Renal pelvis (tissue), 4 donors: ENCODE measurements around the gene DDX25. TPM values are rescaled to one million over a fixed set of nuclear protein-coding genes. Genes with fewer than 3 reads are reported as not detected.
A peak's percentile ranks its signal among the peaks of the same experiment; 100 is the strongest.

Experiments used
- DNase-seq: peaks from one replicate; pipeline ENCODE4 v3.0.0-alpha.2; 2013
- polyA plus RNA-seq, 3 donors: library from polyadenylated mRNA; unstranded; fragments of 120-200 nt; gene quantifications; one replicate each; pipeline ENCODE4 v1.2.1, GENCODE V29; 2013; ENCODE audit not compliant: insufficient read length in 3 of 3

Gene DDX25
- polyA plus RNA-seq, 3 donors: 4.7 to 5.5 (median 4.8) TPM

DNA sequence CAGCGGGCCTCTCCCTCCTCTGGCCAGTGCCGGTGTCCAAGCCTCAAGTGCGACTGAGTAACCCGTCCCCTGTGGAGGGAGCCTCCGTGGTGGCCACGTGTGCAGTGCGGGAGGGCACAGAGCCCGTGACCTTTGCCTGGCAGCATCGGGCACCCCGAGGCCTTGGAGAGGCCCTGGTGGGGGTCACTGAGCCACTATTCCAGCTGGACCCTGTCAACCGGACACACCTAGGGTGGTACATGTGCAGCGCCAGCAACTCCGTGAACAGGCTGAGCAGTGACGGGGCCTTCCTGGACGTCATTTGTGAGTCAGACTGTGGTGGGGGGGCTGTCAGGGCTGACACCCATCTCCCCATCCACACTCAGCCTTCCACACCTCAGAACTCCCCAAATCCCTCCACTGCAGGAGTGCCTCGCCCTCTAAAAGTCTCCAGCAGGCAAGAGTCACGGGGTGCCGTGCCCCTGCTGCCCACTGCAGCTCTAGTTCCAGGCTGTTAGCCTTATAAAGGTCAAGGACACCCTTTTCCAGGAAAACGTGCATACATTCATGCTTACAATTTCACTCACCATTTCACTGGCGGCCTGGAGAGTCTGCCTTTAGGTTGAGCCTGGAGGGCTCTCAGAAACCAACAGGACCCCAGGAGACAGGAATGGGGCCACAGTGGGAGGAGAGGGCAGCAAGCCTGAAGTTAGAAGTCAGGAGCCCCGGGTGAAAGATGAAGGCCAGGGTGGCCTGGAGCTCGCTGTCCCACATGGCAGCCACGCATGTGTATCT lies 44.2 kb downstream of the DDX25 start:
- DNase-seq: no peak

DNA sequence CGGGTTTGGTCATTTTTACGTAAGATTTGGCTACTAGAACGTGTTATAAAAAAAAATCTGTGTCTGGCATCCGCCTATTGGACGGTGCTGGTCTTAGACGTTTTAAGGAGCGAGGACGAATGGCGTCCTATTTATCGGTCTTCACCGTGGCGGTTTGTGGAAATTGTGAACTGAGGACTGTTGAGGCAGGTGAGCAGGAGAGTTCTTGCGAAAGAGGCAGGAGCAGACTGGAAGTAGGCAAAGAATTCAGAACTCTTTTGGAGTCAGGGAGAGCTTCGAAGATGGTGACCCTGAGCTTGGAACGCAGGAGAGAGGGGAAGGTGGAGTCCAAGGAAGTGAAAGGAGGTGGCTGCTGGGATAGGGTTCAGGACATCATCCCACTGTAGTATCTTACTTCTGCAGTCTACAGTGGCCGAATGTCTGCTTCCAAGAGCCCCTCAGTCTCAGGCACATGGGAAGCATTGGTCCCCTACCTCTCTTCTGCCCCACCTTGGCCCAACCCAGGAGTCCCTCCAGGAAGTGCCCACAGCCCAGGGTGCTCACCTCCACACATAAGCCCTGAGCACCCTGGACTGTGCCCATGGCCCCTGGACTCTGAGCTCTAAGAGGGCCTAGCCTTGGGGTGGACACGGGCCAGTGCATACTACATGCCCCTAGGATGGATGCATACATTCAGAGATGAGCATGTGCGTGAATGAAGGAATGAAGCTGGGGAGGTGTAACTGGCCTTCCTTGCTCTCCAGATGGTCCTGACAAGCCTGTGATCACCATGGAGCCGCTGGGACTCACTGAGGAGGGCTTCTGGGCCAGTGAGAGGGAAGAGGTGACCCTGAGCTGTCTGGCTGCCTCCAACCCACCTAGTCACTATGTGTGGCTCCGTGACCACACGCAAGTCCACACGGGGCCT lies 45.2 kb downstream of the DDX25 start:
- no peak for DNase-seq

DNA sequence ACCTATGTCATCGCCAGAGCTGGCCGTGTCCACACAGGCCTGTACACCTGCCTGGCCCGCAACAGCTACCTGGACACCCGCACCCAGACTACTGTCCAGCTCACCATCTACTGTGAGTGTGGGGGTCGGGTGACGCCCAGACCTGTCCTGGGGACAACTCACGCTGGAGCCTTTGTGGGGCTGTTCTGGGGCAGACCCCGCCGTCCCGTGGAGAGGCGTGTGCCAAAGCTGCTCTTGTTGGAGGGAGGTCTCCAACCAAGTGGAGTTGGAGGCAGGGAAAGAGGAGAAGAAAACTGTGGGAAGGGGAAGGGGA lies 45.8 kb downstream of the DDX25 start:
- DNase-seq: no peak

DNA sequence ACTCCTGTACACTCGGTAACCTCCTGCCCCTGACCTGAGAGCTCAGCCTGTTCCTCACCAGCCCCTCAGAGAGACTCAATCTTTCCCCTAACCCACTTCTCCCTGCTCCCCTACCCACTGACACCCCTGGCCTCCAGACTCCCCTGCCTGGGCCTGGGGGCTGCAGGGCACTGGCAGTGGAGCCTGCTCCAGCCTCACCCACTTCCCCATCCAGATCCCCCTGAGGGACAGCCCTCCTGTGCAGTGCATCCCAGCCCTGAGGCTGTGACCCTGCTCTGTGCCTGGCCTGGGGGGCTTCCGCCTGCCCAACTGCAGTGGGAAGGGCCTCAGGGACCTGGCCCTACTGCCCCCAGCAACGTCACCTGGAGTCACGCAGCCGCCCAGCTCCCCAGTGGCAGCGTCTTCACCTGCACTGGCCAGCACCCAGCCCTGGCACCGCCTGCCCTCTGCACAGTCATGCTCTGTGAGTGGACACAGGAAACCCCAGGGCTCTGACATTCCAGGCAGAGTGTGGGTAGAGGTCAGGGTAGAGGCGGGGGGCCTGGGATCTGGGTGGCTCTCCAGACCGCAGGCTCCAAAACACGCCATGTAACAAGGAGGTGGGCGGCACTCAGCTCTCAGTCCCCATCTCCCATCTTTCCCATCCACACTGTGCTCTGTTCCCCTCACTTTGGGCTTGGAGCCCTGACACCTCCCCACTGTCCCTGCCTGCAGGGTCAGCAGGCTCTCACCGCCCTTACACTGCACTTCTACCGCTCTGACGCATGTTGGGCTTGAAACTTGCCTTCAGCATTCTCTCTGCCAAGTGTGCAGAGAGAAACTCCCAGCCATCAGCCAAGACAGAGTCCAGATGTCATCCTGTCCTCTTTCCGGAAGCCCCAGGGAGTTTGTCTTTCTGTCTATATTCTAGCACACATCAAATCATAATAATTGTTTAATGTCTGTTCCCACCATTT lies 46.7 kb downstream of the DDX25 start:
- DNase-seq: peak; percentile 41

DNA sequence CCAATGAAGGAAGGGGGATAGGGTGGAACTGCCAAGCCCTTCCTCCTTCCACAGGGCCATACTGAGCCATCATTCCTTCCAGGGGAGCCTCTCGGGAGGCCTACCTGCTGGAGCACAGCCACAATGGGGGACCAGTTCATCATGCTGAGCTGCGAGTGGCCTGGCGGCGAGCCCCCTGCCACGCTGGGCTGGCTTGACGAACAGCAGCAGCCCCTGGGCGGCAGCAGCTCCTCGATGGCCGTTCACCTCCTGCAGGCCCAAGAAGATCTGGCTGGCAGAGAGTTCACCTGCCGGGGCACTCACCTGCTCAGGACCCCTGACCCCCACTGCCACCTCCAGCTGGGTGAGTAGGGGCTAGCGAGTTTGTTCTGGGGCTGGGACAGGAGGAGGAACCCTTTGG lies 47.4 kb downstream of the DDX25 start:
- no peak for DNase-seq

DNA sequence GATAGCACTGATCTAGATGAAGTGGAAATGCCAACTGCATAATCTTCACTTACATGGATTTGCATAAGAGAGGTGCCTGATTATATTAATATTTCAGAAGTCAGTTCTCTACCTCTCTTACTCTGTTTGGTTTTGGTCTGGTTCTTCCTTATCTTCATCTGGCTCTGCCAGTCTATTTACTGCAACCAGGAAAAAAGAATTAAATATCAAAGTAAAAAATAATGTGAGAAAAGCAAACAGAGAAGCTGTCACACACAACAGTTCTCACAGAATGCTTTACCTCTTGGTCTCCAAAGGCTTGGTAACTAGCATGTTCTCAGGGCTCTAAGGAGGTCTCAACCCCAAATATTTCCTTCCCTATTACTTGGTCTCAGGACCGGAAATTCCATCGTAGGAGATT lies 48.3 kb downstream of the DDX25 start:
- DNase-seq: no peak

DNA sequence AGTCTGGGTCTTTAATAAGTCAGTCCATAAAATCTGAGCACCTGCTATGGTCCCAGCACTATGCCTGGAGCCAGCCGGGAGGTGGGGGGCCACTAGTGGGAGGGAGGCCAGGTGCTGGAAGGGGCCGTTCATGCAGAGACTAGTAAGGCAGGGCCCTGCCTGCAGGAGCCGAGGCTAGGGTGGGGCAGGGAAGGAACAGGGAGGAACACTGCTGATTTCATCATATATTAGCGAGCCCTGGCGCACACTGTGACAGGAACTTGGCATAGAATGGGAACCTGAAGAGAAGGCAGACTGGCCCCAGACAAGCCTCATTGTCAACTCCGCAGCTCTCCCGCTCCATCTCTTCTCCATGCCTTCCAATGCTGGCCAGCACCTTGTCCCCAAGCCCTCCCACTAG lies 48.7 kb downstream of the DDX25 start:
- DNase-seq: no peak

DNA sequence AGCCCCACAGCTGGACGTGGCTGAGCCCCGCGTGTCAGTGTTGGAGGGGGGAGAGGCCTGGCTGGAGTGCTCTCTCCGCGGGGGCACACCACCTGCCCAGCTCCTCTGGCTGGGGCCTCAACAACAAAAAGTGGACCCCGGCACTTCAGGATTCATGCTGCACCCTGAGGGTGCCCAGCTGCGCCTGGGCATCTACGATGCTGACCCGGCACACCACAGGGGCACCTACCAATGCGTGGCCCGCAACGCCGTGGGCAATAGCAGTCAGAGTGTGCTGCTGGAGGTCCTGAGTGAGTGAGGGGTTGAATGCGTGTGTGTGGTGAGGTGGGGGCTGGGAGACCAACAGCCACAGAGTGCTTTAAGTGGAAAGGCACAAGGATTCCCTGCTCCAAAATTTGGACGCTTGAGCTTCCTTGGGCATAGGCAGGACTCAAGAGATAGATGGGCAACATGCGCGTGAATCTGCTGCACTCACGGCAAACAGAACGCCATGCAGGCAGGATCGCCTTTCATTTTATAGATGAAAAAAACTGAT lies 49.2 kb downstream of the DDX25 start:
- no peak for DNase-seq

DNA sequence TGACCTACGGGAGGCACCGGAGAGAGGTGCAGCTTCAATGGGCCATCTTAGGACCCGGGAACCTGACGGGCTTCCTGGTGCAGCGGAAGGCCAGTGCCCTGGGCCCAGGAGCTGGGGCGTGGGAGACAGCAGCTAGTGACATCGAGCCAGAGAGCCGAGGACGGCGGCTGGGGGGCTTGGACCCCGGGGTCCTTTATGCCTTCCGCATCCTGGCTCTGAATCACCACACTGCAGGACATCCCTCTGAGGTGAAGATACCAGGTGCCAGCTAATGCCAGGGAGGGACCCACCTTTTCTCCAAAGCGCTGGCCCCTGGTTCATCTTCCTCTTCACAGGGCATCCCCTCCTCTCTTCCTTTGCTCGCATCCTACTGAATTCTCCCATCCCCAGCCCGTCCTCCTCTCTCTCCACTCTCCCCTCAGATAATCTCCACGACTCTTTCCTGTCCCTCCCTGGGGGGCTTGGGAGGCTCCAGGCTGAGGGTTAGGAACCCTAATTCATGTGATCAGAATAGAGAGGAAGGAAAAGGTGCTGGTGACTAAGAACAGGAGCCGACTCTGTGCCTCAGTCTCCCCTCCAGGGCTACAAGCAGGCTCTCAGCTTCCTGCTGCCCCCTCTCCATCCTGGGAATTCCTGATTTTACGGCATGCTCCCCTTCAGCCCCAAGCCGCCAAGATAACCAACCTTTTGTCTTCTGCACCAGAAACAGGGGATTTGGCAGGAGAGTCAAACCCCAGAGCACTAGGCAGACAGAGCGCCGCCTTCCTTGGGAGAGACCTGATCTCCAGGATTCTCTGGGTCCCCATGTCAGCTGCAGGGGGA lies 50.0 kb downstream of the DDX25 start:
- no peak for DNase-seq

DNA sequence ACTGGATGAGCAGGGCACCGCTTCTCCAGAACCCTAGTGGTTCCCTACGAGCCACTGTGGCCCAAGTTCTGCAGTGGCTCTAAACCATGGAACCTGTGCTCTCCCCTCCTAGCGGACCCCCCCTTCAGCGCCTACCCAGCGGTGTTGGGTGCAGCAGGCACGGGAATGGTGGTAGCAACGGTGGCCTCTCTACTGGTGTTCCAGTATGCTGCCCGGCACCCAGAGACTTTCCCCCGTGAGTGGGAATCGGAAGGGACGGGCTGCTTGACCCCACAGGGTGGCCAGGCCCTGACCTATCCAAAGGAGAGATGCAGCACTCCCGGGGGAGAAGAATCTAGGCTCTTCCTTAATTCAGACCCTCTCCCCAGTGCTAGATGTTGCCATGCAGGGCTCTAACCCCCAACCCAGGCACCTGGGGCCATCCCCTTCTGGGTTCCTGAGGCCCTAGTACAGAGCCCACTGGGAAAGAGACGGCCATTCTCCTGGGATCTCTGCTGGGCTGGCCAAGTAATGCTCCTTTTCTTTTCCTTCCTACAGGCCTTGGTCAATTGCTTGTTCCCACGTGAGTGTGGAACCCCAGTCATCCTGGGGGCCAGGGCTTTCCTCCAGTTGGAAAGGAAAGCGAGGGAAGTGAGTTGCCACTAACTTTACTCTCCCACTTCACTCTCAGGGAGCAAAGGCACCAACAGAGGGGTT lies 50.8 kb downstream of the DDX25 start:
- DNase-seq: no peak

DNA sequence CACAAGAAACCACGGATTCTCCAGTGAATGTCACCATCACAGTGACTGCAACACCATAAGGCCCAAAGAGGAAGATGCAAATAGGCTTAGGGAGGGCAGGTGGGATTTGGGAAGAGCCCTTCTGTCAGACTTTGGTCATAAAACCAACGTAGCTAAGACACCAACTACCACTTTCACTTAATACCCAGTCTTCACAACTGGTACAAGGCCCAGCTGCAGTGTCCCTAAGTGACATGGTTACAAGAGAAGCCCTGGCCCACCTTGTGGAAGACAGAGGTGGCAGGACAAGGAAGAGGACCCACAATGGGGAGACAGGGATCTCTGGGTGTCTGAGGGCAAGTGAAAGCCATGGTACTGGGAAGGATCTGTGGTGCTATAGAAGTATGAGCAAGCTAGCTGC lies 51.5 kb downstream of the DDX25 start:
- no peak for DNase-seq

DNA sequence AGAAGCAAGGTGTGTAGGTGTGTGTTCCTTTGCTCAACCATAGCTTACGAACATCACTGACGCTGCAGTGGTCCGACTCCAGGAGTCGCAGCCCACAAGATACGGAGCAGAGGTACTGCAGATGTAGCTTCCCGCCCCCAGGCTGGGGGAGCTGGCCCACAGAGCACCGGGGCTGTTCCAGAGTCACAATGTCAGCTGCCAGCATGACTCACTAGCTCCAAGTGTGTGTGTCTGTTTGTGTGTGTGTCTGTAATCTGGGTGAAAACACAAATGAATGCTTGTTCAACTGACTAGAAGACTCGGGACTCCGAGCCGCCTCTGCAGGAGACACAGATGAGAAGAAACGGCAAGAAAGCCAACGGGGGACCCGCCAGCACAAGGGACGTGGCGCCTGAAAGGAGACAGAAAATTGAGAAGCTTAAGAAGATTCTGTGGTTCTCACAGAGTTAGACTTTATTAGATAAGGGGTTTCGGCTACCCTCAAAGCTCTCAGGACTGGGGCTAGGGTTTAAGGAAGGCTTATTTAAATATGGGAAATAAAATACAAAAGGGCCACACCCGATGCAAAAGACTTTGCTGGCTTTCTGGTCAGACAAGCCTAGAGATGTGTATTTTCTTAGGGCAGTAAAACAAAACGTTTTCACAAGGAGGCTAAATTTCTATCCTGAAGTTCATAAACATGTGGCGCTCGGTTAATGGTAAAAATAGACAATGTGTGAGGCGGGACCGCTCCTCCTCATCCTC lies 52.3 kb downstream of the DDX25 start:
- DNase-seq: no peak

DNA sequence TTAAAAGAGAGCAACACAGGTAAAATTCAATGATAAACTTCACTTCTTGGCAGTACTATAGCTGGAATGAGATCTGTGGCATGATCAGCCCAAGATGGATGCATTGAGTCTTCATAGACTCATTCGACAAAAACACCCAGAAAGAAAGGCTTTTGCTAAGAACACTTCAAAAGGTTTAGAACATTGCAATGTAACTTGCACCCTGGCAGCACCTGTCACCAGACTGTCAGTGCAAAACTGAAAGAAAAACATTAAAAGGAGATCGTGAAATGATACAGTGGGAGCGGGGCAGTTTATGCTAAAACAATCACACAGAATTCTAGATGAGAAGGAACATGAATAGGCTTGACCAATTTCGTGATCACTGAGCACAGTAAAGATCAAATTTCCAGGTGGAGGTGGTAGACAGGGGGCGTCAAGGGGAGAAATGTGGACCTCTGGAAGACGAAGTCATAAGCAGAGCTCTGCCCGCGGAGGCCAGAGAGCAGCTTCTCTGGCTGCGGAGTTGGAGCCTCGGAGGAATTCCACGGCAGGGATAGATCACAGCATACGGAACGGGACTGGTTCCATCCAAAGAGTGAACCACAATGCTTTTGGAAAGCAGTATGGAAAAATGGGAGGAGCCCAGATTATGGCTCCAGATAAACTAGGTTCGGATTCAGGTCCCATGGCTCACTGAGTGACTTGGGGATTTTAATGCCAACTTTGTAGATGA lies 53.5 kb downstream of the DDX25 start:
- DNase-seq: no peak

DNA sequence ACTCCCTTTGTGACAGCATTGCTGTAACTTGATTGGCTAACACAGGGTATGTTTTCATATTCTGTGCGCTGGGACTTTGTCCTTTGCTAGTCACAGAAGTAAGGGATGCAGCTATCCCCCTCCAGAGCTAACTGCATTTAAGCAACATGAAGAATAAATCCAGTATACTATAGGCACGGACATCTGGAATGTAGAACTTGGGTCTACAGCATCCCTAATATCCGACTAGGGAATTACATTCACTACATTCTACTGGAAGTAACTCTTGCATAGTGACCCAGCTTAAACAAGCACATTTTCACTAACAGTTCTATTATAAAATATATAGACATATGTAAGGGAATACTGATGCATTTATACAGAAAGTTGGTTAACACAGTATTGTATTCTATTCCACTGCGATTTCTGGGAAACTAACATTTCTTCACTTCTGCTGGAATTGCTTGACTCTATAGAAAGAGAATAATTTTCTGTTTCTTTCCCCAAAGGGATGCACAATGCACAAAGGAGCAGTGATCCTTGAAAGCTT lies 54.6 kb downstream of the DDX25 start:
- no peak for DNase-seq

DNA sequence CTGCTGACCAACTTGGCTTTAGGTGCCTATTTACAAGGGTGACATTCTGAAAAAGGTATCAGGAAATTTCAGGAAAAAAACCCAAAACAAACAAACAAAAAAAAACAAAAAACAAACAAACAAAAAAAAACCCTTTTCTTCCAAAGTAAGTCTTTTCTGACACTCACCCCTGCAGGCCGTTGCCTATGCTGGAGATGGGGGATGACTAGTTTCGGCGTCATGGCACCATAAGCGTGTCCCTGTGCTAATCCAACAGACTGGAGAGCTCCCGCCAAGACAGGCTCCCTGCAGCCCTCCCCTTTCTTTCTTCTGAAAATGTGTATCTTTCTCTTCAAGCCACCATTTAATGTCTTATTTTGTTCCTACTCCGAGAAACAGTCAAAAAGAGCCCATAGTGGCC lies 55.2 kb downstream of the DDX25 start:
- no peak for DNase-seq

DNA sequence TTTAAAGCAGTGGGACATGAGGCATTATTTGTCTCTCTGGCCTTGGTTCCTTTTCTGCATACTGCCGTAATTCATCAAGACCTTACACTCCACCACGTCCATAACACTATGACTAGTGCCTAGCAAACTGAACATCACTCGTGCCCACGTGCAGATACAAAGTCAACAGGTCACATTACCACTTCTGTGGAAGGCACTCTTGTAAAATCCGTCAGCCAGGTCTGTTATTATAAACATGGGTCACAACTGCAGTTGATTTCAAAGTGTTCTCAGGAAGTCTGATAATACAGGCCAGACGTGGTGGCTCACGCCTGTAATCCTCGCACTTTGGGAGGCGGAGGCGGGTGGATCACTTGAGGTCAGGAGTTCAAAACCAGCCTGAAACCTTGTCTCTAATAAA lies 55.6 kb downstream of the DDX25 start:
- DNase-seq: no peak

DNA sequence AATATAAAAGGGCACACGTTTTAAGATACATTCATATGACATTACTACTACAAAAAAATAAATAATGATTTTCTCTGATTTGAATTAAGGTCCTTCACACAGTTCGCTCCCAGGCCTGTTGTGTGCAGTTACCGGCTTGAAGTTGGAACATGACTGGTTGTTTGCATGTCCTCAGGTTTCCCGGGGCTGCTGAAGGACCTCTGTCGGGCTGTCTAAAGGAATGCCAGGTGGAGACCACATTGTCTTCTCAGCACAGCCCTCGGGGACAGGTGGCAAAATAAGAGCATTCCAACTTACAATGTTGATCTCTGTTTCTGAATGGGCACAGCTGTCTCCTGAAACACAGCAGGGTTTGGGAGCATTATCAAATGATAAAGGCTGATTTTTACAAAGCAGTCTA lies 56.5 kb downstream of the DDX25 start:
- DNase-seq: no peak

DNA sequence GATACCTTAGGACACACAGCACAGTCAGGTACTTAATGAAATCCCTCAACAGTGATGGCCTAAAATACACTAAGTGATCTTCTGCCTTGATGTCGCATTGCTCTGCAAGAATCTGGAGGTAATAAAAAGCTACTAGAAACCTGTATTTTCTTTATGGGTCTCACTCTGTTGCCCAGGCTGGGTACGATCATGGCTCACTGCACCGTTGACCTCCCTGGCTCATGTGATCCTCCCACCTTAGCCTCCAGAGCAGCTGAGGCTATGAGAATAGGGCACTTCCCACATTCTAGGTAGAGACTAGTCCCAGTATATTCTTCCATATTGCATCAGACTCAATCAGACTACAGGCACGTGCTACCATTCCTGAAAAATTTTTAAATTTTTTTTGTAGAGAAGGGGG lies 63.2 kb downstream of the DDX25 start:
- no peak for DNase-seq

DNA sequence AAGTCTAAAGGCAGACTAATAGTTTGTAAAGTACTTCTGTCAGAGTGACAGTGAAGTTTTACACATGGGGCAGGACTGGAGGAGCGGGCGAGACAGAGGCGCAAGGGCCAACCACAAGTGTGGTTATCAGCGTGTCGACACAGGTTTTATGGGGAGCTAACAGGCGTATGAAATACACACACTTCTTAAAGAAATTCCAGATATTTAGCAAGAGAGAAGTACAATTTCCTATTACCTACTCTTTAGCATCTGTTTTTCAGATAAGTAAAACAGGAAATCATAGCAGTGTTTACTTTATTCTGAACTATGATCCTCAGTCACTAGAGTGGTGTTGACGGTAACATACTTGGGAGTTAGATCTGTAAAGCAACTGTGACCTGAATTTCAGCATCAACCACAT lies 64.0 kb downstream of the DDX25 start:
- peak; percentile 11 for DNase-seq
